Measurements from ENCODE around the gene PTTG1IP. TPM values are rescaled to one million over a fixed set of nuclear protein-coding genes. Genes with fewer than 3 reads are reported as not detected.

PTTG1IP gene
- total and polyA plus RNA-seq, 2 of the 13 experiments (the other 11 are each of a cell fraction or from before 2014, with no cell fraction given) = 161 to 700 TPM

DNA sequence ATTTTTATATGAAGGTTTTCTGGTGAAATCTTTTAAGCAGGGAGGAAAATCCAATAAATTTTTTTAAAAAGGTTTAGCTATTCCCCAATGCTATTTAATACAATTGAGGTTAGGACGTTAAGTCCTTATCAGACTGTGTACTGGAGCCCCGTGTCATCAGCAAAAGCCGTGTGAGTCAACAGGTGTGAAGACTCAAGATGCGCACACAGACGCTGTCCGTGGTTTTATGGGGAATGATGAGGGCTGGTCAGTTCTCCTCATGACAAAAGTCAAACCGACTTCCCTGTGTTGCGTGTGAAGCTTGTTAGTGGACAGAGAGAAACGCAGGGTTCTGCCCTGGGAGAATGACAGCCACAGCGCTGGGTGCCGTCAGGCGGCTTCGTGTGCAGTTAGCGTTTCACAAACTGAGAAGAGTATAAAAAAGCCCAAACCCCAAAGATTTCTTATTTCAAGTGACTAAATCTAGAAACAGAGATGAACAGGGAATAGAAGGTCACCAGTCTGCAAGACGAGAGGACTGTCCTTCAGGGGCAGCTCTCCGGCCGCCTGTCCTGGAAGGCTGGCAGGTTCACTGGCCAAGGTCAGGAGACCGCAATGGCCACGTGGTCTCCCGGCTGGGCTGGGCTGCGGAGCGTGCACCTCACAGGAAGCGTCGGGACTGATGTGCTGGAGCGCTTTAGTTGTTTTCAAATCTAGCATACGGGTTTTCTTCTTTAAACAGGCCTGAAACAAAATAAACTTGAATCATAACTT lies 22.4 kb downstream of the PTTG1IP start:
- 83% methylated on average over 22 of the region's 26 CpGs for WGBS (ENCODE audit: low lambda C conversion rate)
- Histone ChIP-seq H3K4me3 (replicated peaks in 1 of 3; ENCODE audit: insufficient read depth in 1 of 3, low read depth in 2 of 3, low read length in 3 of 3) (no peak overlapping the region), H3K9me3 (ENCODE audit: low read length) (no peaks in the 10 kb centered on the region), H3K27ac (ENCODE audit: extremely low read length, insufficient read depth, low read length) (no peak overlapping the region), H3K4me2 (ENCODE audit: low read depth, low read length) (no peak overlapping the region), H4K20me1 (ENCODE audit: insufficient read depth, low read length) (peaks cover 78% of the 10 kb centered on the region), H3K27me3 (ENCODE audit: control insufficient read depth in 1 of 2, insufficient read depth in 2 of 2, low read length in 2 of 2) (no peaks in the 10 kb centered on the region), H2AFZ (ENCODE audit: low read length) (no peak overlapping the region), H3K9ac (ENCODE audit: insufficient read depth, low read depth, low read length) (no peak overlapping the region), H3K79me2 (ENCODE audit: insufficient read depth, low read length) (peaks cover 30% of the 10 kb centered on the region), H3K36me3 (replicated peaks in 1 of 2; ENCODE audit: control insufficient read depth in 1 of 2, insufficient read depth in 2 of 2, low read length in 2 of 2) (peaks cover 44 to 71% of the 10 kb centered on the region in 2 experiments), H3K4me1 (ENCODE audit: insufficient read depth, low read length) (peaks cover 56% of the 10 kb centered on the region)
- DNase-seq (ENCODE audit: low spot score) (no peak), FAIRE-seq (no peak), ATAC-seq (no peak)
- in situ Hi-C loops (cut with HindIII; ENCODE audit: extremely low pct_ligation_motif_present, low pct_unique_long_range_greater_than_20kb) = no loop called here
- intact Hi-C loops (cut with micrococcal nuclease; ENCODE audit: unreplicated experiment) = no loop called here
- BruUV-seq (replicated peaks) = TSS peak; percentile 54
- ChIA-PET POLR2A (interaction anchor here (1.4 kb wide), 1 partner anchor 19 kb away, joined by 5 read pairs; no protein-coding TSS in a partner anchor), CTCF (ENCODE audit: low intra/inter-chr PET ratio, low total read pairs) (no interaction called here)
- no peak for TF ChIP-seq PHF20 (CRISPR knock-in tag; IDR thresholded peaks at IDR 0.05)
- TF ChIP-seq ZNF792 (CRISPR knock-in tag; IDR thresholded peaks at IDR 0.05) = no peak
- TF ChIP-seq ZNF605 (CRISPR knock-in tag; IDR thresholded peaks at IDR 0.05) = no peak
- TF ChIP-seq FOSL1 (CRISPR knock-in tag; IDR thresholded peaks at IDR 0.05; ENCODE audit: borderline replicate concordance) = no peak
- TF ChIP-seq, protein P1, sequence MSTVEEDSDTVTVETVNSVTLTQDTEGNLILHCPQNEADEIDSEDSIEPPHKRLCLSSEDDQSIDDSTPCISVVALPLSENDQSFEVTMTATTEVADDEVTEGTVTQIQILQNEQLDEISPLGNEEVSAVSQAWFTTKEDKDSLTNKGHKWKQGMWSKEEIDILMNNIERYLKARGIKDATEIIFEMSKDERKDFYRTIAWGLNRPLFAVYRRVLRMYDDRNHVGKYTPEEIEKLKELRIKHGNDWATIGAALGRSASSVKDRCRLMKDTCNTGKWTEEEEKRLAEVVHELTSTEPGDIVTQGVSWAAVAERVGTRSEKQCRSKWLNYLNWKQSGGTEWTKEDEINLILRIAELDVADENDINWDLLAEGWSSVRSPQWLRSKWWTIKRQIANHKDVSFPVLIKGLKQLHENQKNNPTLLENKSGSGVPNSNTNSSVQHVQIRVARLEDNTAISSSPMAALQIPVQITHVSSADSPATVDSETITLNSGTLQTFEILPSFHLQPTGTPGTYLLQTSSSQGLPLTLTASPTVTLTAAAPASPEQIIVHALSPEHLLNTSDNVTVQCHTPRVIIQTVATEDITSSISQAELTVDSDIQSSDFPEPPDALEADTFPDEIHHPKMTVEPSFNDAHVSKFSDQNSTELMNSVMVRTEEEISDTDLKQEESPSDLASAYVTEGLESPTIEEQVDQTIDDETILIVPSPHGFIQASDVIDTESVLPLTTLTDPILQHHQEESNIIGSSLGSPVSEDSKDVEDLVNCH (CRISPR knock-in tag; IDR thresholded peaks at IDR 0.05) = no peak
- TF ChIP-seq ZNF75D (CRISPR knock-in tag; IDR thresholded peaks at IDR 0.05; ENCODE audit: borderline replicate concordance) = no peak
- no peak for TF ChIP-seq HMGA1 (CRISPR knock-in tag; conservative IDR thresholded peaks at IDR 0.05)
- TF ChIP-seq ZNF749 (CRISPR knock-in tag; IDR thresholded peaks at IDR 0.05; ENCODE audit: borderline replicate concordance) = no peak
- TF ChIP-seq ZNF766 (CRISPR knock-in tag; IDR thresholded peaks at IDR 0.05; ENCODE audit: borderline replicate concordance) = no peak
- no peak for TF ChIP-seq ZNF788 (CRISPR knock-in tag; IDR thresholded peaks at IDR 0.05; ENCODE audit: borderline replicate concordance)
- TF ChIP-seq, protein P2, sequence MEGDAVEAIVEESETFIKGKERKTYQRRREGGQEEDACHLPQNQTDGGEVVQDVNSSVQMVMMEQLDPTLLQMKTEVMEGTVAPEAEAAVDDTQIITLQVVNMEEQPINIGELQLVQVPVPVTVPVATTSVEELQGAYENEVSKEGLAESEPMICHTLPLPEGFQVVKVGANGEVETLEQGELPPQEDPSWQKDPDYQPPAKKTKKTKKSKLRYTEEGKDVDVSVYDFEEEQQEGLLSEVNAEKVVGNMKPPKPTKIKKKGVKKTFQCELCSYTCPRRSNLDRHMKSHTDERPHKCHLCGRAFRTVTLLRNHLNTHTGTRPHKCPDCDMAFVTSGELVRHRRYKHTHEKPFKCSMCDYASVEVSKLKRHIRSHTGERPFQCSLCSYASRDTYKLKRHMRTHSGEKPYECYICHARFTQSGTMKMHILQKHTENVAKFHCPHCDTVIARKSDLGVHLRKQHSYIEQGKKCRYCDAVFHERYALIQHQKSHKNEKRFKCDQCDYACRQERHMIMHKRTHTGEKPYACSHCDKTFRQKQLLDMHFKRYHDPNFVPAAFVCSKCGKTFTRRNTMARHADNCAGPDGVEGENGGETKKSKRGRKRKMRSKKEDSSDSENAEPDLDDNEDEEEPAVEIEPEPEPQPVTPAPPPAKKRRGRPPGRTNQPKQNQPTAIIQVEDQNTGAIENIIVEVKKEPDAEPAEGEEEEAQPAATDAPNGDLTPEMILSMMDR (CRISPR knock-in tag; IDR thresholded peaks at IDR 0.05) = no peak
- TF ChIP-seq MYC (CRISPR knock-in tag; IDR thresholded peaks at IDR 0.05; ENCODE audit: borderline replicate concordance) = peak; percentile 52; the same call in 1 of the 2 replicates
- TF ChIP-seq ZNF737 (CRISPR knock-in tag; IDR thresholded peaks at IDR 0.05; ENCODE audit: borderline replicate concordance) = no peak
- TF ChIP-seq, protein P3, sequence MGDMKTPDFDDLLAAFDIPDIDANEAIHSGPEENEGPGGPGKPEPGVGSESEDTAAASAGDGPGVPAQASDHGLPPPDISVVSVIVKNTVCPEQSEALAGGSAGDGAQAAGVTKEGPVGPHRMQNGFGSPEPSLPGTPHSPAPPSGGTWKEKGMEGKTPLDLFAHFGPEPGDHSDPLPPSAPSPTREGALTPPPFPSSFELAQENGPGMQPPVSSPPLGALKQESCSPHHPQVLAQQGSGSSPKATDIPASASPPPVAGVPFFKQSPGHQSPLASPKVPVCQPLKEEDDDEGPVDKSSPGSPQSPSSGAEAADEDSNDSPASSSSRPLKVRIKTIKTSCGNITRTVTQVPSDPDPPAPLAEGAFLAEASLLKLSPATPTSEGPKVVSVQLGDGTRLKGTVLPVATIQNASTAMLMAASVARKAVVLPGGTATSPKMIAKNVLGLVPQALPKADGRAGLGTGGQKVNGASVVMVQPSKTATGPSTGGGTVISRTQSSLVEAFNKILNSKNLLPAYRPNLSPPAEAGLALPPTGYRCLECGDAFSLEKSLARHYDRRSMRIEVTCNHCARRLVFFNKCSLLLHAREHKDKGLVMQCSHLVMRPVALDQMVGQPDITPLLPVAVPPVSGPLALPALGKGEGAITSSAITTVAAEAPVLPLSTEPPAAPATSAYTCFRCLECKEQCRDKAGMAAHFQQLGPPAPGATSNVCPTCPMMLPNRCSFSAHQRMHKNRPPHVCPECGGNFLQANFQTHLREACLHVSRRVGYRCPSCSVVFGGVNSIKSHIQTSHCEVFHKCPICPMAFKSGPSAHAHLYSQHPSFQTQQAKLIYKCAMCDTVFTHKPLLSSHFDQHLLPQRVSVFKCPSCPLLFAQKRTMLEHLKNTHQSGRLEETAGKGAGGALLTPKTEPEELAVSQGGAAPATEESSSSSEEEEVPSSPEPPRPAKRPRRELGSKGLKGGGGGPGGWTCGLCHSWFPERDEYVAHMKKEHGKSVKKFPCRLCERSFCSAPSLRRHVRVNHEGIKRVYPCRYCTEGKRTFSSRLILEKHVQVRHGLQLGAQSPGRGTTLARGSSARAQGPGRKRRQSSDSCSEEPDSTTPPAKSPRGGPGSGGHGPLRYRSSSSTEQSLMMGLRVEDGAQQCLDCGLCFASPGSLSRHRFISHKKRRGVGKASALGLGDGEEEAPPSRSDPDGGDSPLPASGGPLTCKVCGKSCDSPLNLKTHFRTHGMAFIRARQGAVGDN (CRISPR knock-in tag; IDR thresholded peaks at IDR 0.05) = peak; percentile 77
- TF ChIP-seq ZNF24 (IDR thresholded peaks at IDR 0.05) = 0 out of 2 replicates have a peak, but pooled peaks have one; percentile 45
- TF ChIP-seq AGO1 (IDR thresholded peaks at IDR 0.05; ENCODE audit: low read depth, low read length, poor library complexity, severe bottlenecking) = no peak

Measured in HepG2 (cell line).